Measurements from ENCODE around the gene OR9I1. TPM values are rescaled to one million over a fixed set of nuclear protein-coding genes. Genes with fewer than 3 reads are reported as not detected.

The OR9I1 gene
- total RNA-seq, 5 donors from 2014 or later (not counting 1 experiment from before 2014, with no cell fraction given), result not detected

GRCh38 chr11:58070585-58070984, 54.7 kb downstream of the OR9I1 start:
- 71% methylated on average over 1 of the region's 1 CpG for WGBS (ENCODE audit: insufficient coverage)
- DNase-seq (no peak), ATAC-seq (replicated peaks in 1 of 4) (no peak)
- Histone ChIP-seq H3K9me3 (no peaks in the 10 kb centered on the region), H3K27me3 (replicated peaks in 1 of 2; ENCODE audit: control insufficient read depth in 2 of 2, extremely low read depth in 1 of 2, insufficient read depth in 2 of 2, low read length in 1 of 2) (peaks cover 0 to 15% of the 10 kb centered on the region in 2 experiments), H3K27ac (ENCODE audit: low read length) (no peak overlapping the region), H3K4me1 (ENCODE audit: control insufficient read depth in 1 of 2, extremely low read depth in 1 of 2, insufficient read depth in 2 of 2, low read length in 2 of 2) (no peaks in the 10 kb centered on the region), H3K36me3 (ENCODE audit: control insufficient read depth in 2 of 2, extremely low read depth in 1 of 2, insufficient read depth in 1 of 2, low read length in 1 of 2) (no peaks in the 10 kb centered on the region), H3K4me3 (ENCODE audit: control insufficient read depth in 1 of 2, extremely low read depth in 1 of 2, low read length in 1 of 2) (no peak overlapping the region)
- no peak overlapping the region for H3K27ac Mint-ChIP-seq
- H3K27me3 Mint-ChIP-seq, result peaks cover 4 to 14% of the 10 kb centered on the region in 2 donors
- H3K9me3 Mint-ChIP-seq, result peaks cover 0 to 8% (median 2%) of the 10 kb centered on the region in 3 donors
- no peaks in the 10 kb centered on the region for H3K36me3 Mint-ChIP-seq
- ChIA-PET POLR2A (no interaction called here), CTCF (no interaction called here)
- no peaks in the 10 kb centered on the region for H3K4me1 Mint-ChIP-seq
- H3K4me3 Mint-ChIP-seq, result no peak overlapping the region

- no peaks in the 10 kb centered on the region for H3K9me3 ChIP-seq
- Mint-ChIP-seq H3K4me1 (no peaks in the 10 kb centered on the region), H3K9me3 (peaks cover 0 to 3% (median 0%) of the 10 kb centered on the region in 3 donors), H3K27ac (no peak overlapping the region), H3K4me3 (no peak overlapping the region), H3K36me3 (no peaks in the 10 kb centered on the region), H3K27me3 (peaks cover 4 to 5% of the 10 kb centered on the region in 2 donors)
- H3K4me1 ChIP-seq (ENCODE audit: control insufficient read depth in 1 of 2, extremely low read depth in 1 of 2, insufficient read depth in 2 of 2, low read length in 2 of 2), result no peaks in the 10 kb centered on the region
- H3K27ac ChIP-seq (ENCODE audit: low read length), result no peak overlapping the region
- CTCF ChIA-PET, result no interaction called here
- WGBS (ENCODE audit: insufficient coverage), result 54% methylated on average over 3 of the region's 6 CpGs
- ATAC-seq (replicated peaks in 1 of 4), result no peak
- peaks cover 0 to 18% of the 10 kb centered on the region in 2 experiments for H3K27me3 ChIP-seq (replicated peaks in 1 of 2; ENCODE audit: control insufficient read depth in 2 of 2, extremely low read depth in 1 of 2, insufficient read depth in 2 of 2, low read length in 1 of 2)
- no peaks in the 10 kb centered on the region for H3K36me3 ChIP-seq (ENCODE audit: control insufficient read depth in 2 of 2, extremely low read depth in 1 of 2, insufficient read depth in 1 of 2, low read length in 1 of 2)
- POLR2A ChIA-PET, result no interaction called here
- no peak for DNase-seq
- no peak overlapping the region for H3K4me3 ChIP-seq (ENCODE audit: control insufficient read depth in 1 of 2, extremely low read depth in 1 of 2, low read length in 1 of 2)
These were observed 56.7 kb downstream of the OR9I1 start for GRCh38 chr11:58068655-58069054.

- Mint-ChIP-seq H3K27ac (no peak overlapping the region), H3K36me3 (no peaks in the 10 kb centered on the region)
- CTCF ChIA-PET, result no interaction called here
These were observed 57.6 kb downstream of the OR9I1 start for GRCh38 chr11:58067685-58068084.

More at GRCh38 chr11:58067685-58068084, 57.6 kb downstream of the OR9I1 start:
- Mint-ChIP-seq H3K4me3 (no peak overlapping the region), H3K4me1 (no peaks in the 10 kb centered on the region), H3K9me3 (peaks cover 0 to 3% (median 0%) of the 10 kb centered on the region in 3 donors), H3K27me3 (peaks cover 4% of the 10 kb centered on the region in 2 donors)
- Histone ChIP-seq H3K27me3 (replicated peaks in 1 of 2; ENCODE audit: control insufficient read depth in 2 of 2, extremely low read depth in 1 of 2, insufficient read depth in 2 of 2, low read length in 1 of 2) (peaks cover 0 to 18% of the 10 kb centered on the region in 2 experiments), H3K4me1 (ENCODE audit: control insufficient read depth in 1 of 2, extremely low read depth in 1 of 2, insufficient read depth in 2 of 2, low read length in 2 of 2) (no peaks in the 10 kb centered on the region), H3K36me3 (ENCODE audit: control insufficient read depth in 2 of 2, extremely low read depth in 1 of 2, insufficient read depth in 1 of 2, low read length in 1 of 2) (no peaks in the 10 kb centered on the region), H3K4me3 (ENCODE audit: control insufficient read depth in 1 of 2, extremely low read depth in 1 of 2, low read length in 1 of 2) (no peak overlapping the region), H3K9me3 (no peaks in the 10 kb centered on the region), H3K27ac (ENCODE audit: low read length) (no peak overlapping the region)
- no peak for DNase-seq
- no peak for ATAC-seq (replicated peaks in 1 of 4)
- 63% methylated on average over 1 of the region's 5 CpGs for WGBS (ENCODE audit: insufficient coverage)
- POLR2A ChIA-PET, result no interaction called here

Other genes starting within 250 kb of the OR9I1 start
- gene OR9Q1, start 101.6 kb downstream of the OR9I1 start, total RNA-seq, result not detected
- not detected for gene OR6Q1, start 94.6 kb downstream of the OR9I1 start, total RNA-seq
- not detected for gene OR9Q2, start 63.5 kb upstream of the OR9I1 start, total RNA-seq
- not detected for gene OR1S2, start 78.6 kb upstream of the OR9I1 start, total RNA-seq
- not detected for gene OR1S1, start 87.2 kb upstream of the OR9I1 start, total RNA-seq
- not detected for gene OR10Q1, start 103.4 kb upstream of the OR9I1 start, total RNA-seq
- gene OR10W1, start 142.7 kb upstream of the OR9I1 start, total RNA-seq, result not detected
- not detected for gene OR5B17, start 233.5 kb upstream of the OR9I1 start, total RNA-seq

Measured in T-cell (primary cell).